ENCODE measurements around the gene ALOX5.

DNA sequence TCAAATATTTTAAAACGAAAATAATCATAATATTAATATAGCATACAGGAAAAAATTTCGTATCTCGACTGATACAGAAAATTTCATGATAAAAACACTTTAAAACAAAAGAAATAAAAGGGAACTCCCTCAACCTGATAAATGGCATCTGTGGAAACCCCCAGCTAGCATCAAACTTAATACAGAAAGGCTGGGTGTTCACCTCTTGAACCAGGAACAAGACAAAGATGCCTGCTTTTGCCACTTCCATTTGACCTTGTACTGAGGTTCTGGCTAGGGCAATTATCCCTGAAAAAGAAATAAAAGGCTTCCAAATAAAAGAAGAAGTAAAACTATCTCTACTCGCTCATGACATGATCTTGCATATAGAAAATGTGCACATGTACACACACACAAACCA is 2.5 kb upstream of the ALOX5 start:
- TF ChIP-seq, protein P1, sequence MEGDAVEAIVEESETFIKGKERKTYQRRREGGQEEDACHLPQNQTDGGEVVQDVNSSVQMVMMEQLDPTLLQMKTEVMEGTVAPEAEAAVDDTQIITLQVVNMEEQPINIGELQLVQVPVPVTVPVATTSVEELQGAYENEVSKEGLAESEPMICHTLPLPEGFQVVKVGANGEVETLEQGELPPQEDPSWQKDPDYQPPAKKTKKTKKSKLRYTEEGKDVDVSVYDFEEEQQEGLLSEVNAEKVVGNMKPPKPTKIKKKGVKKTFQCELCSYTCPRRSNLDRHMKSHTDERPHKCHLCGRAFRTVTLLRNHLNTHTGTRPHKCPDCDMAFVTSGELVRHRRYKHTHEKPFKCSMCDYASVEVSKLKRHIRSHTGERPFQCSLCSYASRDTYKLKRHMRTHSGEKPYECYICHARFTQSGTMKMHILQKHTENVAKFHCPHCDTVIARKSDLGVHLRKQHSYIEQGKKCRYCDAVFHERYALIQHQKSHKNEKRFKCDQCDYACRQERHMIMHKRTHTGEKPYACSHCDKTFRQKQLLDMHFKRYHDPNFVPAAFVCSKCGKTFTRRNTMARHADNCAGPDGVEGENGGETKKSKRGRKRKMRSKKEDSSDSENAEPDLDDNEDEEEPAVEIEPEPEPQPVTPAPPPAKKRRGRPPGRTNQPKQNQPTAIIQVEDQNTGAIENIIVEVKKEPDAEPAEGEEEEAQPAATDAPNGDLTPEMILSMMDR (IDR thresholded peaks at IDR 0.05) = no peak
- no peak for TF ChIP-seq POLR2AphosphoS5 (IDR thresholded peaks at IDR 0.05; ENCODE audit: insufficient read depth in 1 of 2, low read depth in 1 of 2)
